ENCODE results near the gene ARHGAP10.
"Not testable (repeated sequence)": the region's sequence is repeated elsewhere in the genome, so short reads cannot be mapped to it uniquely, and the experiment has no call there.

The ARHGAP10 gene

DNA sequence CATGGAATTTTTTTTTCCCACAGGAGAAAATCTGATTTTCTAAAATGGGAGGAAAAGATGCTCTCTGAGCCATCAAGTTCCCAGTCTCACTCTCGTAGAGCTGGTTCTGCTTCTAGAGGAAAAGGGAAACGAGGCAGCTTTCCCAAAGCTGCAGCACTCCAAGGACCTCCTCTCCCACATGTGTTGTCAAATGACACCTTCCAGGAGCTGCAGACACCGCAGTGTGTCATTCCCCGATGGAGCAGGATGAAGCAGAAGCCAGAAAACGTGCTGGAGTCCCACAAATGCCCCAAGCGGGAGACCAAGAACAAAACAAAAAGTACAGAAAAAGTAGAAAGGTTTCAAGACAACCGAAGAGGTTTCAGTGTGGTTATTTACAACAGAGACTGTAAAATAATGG is 348.1 kb downstream of the ARHGAP10 start:
- TF ChIP-seq, protein P1, sequence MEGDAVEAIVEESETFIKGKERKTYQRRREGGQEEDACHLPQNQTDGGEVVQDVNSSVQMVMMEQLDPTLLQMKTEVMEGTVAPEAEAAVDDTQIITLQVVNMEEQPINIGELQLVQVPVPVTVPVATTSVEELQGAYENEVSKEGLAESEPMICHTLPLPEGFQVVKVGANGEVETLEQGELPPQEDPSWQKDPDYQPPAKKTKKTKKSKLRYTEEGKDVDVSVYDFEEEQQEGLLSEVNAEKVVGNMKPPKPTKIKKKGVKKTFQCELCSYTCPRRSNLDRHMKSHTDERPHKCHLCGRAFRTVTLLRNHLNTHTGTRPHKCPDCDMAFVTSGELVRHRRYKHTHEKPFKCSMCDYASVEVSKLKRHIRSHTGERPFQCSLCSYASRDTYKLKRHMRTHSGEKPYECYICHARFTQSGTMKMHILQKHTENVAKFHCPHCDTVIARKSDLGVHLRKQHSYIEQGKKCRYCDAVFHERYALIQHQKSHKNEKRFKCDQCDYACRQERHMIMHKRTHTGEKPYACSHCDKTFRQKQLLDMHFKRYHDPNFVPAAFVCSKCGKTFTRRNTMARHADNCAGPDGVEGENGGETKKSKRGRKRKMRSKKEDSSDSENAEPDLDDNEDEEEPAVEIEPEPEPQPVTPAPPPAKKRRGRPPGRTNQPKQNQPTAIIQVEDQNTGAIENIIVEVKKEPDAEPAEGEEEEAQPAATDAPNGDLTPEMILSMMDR (conservative IDR thresholded peaks at IDR 0.05), result no peak
- H3K27ac ChIP-seq, result no peak overlapping the region

DNA sequence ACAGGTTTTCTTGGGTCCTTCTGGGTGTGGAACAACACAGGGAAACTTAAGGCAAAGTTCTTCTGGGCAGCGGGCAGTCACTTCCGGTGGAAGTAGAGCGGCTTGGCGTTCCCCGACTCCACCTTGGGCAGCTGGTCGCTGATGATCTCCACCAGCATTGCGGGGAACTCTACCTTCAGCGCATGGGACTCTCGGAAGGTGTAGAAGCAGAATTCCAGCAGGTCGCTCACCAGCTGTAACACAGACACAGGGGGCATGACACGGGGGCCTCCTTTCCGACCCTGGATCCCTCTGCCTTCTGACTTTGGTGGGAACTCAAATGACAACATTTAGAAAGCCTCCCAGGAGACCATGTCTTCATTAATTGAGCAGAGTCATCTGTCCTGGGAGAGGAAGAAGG is 349.4 kb downstream of the ARHGAP10 start:
- TF ChIP-seq, protein P1 (conservative IDR thresholded peaks at IDR 0.05), result no peak
- no peak overlapping the region for H3K27ac ChIP-seq

DNA sequence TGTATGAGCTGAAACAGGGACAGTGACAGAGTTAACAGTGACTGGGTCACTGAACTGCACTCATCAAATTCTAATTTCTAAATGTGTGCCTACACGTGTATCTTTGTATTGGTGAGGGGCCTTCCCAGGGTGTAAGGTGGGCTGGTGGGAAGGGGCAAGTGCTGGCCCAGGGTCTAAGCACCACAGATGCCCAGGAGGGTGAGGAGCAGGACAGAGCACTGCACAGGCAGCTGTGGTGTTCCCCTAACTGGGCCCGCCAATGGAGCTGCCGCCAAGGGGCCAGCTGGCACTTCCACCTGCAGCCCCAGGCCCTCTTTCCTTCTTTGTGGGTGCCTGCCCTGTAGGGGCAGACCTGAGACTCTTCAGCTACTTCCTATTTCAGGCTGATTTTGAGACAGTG is 349.9 kb downstream of the ARHGAP10 start:
- no peak overlapping the region for H3K27ac ChIP-seq
- TF ChIP-seq, protein P1 (conservative IDR thresholded peaks at IDR 0.05), result no peak

DNA sequence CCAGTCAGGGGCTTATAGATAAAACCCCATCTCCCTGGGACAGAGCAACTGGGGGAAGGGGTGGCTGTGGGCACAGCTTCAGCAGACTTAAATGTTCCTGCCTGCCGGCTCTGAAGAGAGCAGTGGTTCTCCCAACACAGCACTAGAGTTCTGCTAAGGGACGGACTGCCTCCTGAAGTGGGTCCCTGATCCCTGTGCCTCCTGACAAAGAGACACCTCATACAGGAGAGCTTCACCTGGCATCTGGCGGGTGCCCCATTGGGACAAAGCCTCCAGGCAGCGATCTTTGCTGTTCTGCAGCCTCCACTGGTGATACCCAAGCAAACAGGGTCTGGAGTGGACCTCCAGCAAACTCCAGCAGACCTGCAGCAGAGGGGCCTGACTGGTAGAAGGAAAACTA is 351.2 kb downstream of the ARHGAP10 start:
- not testable (repeated sequence) for H3K27ac ChIP-seq

DNA sequence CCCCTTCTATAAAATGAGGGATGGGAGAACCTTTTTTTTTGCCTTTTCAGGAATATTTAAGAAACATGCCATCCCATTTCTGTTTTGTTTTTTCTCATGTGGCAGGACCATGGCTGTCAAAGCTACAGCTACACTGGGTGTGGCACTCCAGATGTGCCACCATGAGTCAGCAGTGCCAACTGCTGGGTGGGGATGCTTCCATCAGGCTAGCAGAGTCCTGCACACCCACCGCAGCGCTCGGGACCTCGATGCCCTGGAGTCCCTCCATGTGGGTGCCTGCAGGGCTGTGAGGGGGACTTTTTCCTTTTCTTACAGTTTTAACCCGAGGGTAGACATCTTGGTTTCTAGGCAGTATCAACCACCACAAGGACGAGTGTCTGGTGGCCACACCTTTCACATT is 357.7 kb downstream of the ARHGAP10 start:
- TF ChIP-seq, protein P1 (conservative IDR thresholded peaks at IDR 0.05), result no peak
- no peak overlapping the region for H3K27ac ChIP-seq

DNA sequence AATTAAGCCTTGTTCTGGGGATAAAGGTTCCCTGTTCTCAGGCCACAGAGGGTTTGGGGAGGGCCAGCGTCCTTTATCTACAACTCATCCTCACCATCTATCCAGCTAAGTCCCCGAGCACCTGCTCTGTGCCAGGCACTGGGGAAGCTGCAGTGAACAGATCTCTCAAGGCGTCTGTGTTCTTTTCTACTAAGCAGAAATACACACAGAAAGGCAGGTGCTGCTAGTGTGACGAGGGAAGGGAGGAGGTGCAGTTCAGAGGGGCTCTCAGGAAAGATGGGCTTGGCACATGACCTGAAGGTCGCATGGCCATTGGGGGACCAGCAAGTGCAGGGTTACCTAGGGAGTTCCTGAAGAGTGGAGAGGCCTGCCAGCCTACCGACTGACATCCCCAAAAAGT is 358.1 kb downstream of the ARHGAP10 start:
- H3K27ac ChIP-seq, result no peak overlapping the region
- TF ChIP-seq, protein P1 (conservative IDR thresholded peaks at IDR 0.05), result no peak

DNA sequence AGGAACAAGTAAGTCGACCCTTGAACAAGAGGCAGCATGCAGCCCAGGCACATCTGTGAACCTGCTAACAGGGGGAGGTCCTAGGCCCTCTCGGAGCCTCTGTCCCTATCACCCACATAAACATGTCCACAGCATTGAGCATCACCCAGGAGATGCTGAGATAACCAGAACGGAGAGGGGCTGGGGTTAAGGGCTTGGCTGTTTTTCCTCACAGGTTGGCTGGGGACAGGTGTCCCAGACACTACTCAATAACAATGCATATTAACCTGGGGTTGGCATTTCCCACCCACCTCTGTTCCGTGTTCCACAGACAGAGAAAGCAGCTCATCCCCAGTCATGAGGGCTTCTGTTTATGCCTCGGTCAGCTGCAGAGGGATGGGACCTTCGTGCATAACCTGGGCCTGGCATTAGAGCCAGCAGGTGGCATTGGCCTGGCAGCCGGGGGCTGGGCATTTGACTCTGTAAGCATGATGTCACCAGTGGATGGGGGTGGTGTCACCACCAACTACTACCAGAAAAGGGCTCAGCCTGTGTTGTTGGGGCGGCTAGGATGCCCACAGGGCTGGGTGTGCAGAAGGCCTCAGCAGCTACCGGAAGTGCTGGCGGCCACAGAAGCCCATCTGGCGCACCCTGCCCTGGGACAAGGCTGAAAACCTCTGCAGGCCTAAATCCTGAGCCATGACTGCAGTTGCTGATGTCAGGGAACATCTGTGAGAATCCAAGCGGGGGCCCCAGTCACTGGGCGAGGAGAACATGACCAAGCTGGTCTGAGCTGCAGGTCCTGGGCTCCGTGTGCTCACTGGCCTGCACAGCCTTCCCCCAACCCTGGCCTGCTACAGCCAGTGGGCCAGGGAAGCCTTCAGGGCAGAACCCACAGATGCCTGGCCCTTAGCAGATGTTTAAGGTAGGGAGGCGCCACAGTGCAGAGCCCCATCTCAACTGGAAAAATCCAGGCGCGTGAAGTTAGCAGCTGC is 358.9 kb downstream of the ARHGAP10 start:
- no peak overlapping the region for H3K27ac ChIP-seq
- TF ChIP-seq, protein P1 (conservative IDR thresholded peaks at IDR 0.05), result no peak

DNA sequence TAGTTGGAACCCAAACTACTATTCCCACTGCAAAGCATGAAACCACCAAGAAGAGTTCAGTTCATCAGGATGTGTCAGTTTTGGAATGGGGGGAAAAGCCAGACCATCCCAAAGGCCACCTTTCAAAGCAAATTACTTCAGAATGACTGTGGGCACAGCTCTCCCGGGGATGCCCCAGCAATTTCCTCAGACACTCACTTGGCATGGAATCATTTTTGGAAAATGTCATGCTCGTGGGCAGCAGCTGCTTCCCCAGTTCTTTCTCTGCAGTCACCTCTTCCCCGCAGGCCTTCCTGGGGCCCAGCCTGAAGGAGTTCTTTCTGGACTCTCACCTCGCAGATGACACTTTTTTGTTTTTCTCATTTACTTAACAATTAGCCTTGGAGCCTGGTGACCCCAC is 360.0 kb downstream of the ARHGAP10 start:
- H3K27ac ChIP-seq, result no peak overlapping the region

More for the DNA sequence above, 360.0 kb downstream of the ARHGAP10 start:
- TF ChIP-seq, protein P1 (conservative IDR thresholded peaks at IDR 0.05), result no peak

Data from VCaP (cell line).